ENCODE results near the gene TRIM29.
"Not testable (repeated sequence)": the region's sequence is repeated elsewhere in the genome, so short reads cannot be mapped to it uniquely, and the experiment has no call there.

Gene TRIM29

GRCh38 chr11:120137611-120138521 lies at the start of gene TRIM29:
TSS of gene TRIM29 (minus strand) at chr11:120138113. CDS start at chr11:120138031, 82 bp downstream.
- DNase-seq, result peak; percentile 44

- DNase-seq, result no peak
These were observed 49.1 kb upstream of the TRIM29 start for GRCh38 chr11:120186774-120187591.

GRCh38 chr11:120186456-120186773 lies 48.5 kb upstream of the TRIM29 start:
- DNase-seq, result no peak

- DNase-seq, result no peak
These were observed 48.0 kb upstream of the TRIM29 start for GRCh38 chr11:120185706-120186455.

GRCh38 chr11:120184946-120185705 lies 47.2 kb upstream of the TRIM29 start:
- DNase-seq, result no peak

- no peak for DNase-seq
These were observed 46.5 kb upstream of the TRIM29 start for GRCh38 chr11:120184371-120184945.

- DNase-seq, result no peak
These were observed 45.8 kb upstream of the TRIM29 start for GRCh38 chr11:120183701-120184141.

- peak; percentile 16 for DNase-seq
These were observed 45.0 kb upstream of the TRIM29 start for GRCh38 chr11:120182790-120183491.

GRCh38 chr11:120182372-120182771 lies 44.5 kb upstream of the TRIM29 start:
- DNase-seq, result no peak

- no peak for DNase-seq
These were observed 43.6 kb upstream of the TRIM29 start for GRCh38 chr11:120181376-120181975.

- DNase-seq, result no peak
These were observed 42.8 kb upstream of the TRIM29 start for GRCh38 chr11:120180551-120181232.

GRCh38 chr11:120180063-120180462 lies 42.1 kb upstream of the TRIM29 start:
- DNase-seq, result not testable (repeated sequence)

GRCh38 chr11:120179057-120179672 lies 41.3 kb upstream of the TRIM29 start:
- no peak for DNase-seq

GRCh38 chr11:120178561-120179056 lies 40.7 kb upstream of the TRIM29 start:
- no peak for DNase-seq

- DNase-seq, result peak; percentile 58
These were observed 37.0 kb upstream of the TRIM29 start for GRCh38 chr11:120174866-120175265.

- DNase-seq, result no peak
These were observed 35.9 kb upstream of the TRIM29 start for GRCh38 chr11:120173807-120174206.

GRCh38 chr11:120173019-120173705 lies 35.2 kb upstream of the TRIM29 start:
- no peak for DNase-seq

- peak; percentile 58 for DNase-seq
These were observed 34.4 kb upstream of the TRIM29 start for GRCh38 chr11:120172054-120172911.
